GM12892 (cell line): ENCODE measurements around the gene TXN.
"Not testable (repeated sequence)": the region's sequence is repeated elsewhere in the genome, so short reads cannot be mapped to it uniquely, and the experiment has no call there.

Source experiments
- POLR2A ChIP-seq: IDR thresholded peaks from 2 replicates; pipeline ENCODE4 v1.6.1; 2011; ENCODE audit warnings: low read depth, low read length, control low read depth
- POLR2AphosphoS5 ChIP-seq: IDR thresholded peaks from 2 replicates; pipeline ENCODE4 v1.6.1; 2011; ENCODE audit warnings: low read depth, low read length, control low read depth
- TAF1 ChIP-seq: IDR thresholded peaks from 2 replicates; pipeline ENCODE4 v1.6.1; 2011; ENCODE audit warnings: low read depth, mild to moderate bottlenecking, control low read depth, low read length, borderline replicate concordance

- TF ChIP-seq POLR2A, POLR2AphosphoS5, TAF1: not testable (repeated sequence)
These were observed 60.2 kb downstream of the TXN start for GRCh38 chr9:110196084-110196499.
